NB4 (cell line): Measurements from ENCODE around the gene CHAC2.
"Not testable (repeated sequence)": the region's sequence is repeated elsewhere in the genome, so short reads cannot be mapped to it uniquely, and the experiment has no call there.

Experiments used
- POLR2A ChIP-seq: IDR thresholded peaks from 2 replicates; pipeline ENCODE4 v1.6.1; 2011; ENCODE audit warnings: mild to moderate bottlenecking; ENCODE audit not compliant: insufficient read length; ENCODE audit errors: extremely low read depth
- TF ChIP-seq, protein P1 (sequence below): IDR thresholded peaks from 2 replicates; pipeline ENCODE4 v1.6.1; 2011; ENCODE audit warnings: low read depth, low read length
- TF ChIP-seq, protein P2 (sequence below): IDR thresholded peaks from one replicate; pipeline ENCODE4 v1.5.1; 2012; ENCODE audit warnings: low read depth, low read length

DNA sequence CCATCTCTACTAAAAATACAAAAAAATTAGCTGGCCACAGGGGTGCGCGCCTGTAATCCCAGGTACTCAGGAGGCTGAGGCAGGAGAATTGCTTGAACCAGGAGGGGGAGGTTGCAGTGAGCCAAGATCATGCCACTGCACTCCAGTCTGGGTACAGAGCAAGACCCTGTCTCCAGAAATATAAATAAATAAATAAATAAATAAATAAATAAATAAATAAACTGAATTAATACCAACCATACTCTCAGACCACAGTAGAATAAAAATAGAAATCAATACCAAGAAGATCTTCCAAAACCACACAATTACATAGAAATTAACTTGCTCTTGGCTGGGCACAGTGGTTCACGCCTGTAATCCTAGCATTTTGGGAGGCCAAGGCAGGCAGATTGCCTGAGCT, 46.7 kb upstream of the CHAC2 start:
- TF ChIP-seq, protein P1, sequence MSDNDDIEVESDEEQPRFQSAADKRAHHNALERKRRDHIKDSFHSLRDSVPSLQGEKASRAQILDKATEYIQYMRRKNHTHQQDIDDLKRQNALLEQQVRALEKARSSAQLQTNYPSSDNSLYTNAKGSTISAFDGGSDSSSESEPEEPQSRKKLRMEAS: not testable (repeated sequence)
- TF ChIP-seq, protein P2, sequence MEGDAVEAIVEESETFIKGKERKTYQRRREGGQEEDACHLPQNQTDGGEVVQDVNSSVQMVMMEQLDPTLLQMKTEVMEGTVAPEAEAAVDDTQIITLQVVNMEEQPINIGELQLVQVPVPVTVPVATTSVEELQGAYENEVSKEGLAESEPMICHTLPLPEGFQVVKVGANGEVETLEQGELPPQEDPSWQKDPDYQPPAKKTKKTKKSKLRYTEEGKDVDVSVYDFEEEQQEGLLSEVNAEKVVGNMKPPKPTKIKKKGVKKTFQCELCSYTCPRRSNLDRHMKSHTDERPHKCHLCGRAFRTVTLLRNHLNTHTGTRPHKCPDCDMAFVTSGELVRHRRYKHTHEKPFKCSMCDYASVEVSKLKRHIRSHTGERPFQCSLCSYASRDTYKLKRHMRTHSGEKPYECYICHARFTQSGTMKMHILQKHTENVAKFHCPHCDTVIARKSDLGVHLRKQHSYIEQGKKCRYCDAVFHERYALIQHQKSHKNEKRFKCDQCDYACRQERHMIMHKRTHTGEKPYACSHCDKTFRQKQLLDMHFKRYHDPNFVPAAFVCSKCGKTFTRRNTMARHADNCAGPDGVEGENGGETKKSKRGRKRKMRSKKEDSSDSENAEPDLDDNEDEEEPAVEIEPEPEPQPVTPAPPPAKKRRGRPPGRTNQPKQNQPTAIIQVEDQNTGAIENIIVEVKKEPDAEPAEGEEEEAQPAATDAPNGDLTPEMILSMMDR: not testable (repeated sequence)
- TF ChIP-seq POLR2A: not testable (repeated sequence)
